LNCAP (cell line): Measurements from ENCODE around the gene TUBB4B.

Experiments
- TF ChIP-seq, protein P1 (sequence below): fragments of 450-650 bp; IDR thresholded peaks from 2 replicates; pipeline ENCODE4 v1.5.1; 2017; ENCODE audit warnings: mild to moderate bottlenecking

TUBB4B gene

GRCh38 chr9:137240841-137241489 lies at the start of gene TUBB4B:
TSS of gene TUBB4B (plus strand) at chr9:137241287. CDS start at chr9:137241361, 74 bp downstream.
- TF ChIP-seq, protein P1, sequence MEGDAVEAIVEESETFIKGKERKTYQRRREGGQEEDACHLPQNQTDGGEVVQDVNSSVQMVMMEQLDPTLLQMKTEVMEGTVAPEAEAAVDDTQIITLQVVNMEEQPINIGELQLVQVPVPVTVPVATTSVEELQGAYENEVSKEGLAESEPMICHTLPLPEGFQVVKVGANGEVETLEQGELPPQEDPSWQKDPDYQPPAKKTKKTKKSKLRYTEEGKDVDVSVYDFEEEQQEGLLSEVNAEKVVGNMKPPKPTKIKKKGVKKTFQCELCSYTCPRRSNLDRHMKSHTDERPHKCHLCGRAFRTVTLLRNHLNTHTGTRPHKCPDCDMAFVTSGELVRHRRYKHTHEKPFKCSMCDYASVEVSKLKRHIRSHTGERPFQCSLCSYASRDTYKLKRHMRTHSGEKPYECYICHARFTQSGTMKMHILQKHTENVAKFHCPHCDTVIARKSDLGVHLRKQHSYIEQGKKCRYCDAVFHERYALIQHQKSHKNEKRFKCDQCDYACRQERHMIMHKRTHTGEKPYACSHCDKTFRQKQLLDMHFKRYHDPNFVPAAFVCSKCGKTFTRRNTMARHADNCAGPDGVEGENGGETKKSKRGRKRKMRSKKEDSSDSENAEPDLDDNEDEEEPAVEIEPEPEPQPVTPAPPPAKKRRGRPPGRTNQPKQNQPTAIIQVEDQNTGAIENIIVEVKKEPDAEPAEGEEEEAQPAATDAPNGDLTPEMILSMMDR, result no peak

DNA sequence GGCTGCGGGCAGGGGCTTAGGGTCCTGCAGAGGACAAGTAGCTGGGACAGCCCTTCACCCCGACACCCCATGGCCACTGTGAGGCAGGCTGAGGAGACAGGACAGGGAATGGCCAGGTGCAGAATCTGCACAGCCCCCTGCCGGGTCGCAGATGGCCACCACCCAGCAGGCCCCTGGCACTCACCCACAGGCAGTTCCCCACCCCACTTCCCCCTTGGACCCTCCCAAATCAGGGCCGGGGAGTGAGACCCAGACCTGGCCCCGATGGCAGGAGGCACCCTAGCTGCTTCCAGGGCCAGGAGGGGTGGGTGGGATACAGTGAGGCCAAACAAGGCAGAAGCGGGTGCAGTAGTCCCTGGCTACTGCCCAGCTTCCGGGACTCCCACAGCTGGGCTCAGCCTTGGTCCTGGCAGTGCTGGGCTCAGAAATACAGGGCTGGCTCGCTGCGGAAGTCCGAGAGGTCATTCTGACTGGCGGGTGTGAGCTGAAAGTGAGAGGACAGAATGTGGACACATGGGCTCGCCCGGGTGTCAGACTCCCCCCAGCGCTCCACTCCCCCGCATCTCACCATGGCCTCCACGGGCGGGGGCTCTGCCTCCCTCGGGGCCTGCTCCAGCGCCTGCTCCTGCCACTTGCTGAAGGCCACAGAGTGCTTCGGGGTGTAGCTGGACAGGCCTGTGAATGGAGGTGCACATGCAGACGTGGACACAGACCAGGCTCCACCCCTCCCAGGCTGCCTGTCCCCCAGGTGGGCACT lies 49.2 kb upstream of the TUBB4B start:
- TF ChIP-seq, protein P1, result no peak

DNA sequence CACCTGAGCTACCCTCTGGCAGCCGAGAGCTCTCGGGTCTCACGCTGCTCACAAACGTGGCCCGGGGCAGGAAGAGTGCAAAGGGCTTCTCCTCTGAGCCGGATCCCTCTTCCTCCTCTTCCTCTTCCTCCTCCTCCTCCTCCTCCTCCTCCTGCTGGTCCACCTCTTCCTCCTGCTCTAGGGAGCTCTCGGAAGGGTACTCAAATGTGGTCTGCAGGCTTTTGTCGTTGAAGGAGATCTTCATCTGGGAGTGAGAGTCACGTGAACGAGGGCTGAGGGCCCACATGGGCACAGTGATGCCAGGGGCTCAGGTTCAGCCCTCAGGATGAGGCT lies 48.7 kb upstream of the TUBB4B start:
- TF ChIP-seq, protein P1, result no peak

DNA sequence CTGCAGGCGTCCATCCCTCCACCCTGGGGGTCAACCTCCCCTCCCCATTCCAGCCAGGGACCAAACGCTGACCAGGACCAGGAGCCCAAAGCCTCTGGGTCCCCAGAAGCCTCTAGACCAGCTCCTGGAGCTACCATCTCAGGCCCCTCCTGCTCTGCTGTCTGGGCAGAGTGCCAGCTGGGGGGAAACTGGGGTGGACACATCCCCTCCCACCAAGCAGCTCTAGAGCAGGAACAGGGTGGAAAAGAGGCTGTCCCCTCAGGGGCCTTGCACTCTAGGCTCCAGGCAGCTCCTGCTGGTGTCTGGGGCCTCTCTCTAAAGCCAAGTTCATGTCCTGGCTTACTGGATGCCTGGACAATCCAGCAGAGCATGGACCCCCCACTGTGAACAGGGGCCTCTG lies 48.2 kb upstream of the TUBB4B start:
- TF ChIP-seq, protein P1, result no peak

DNA sequence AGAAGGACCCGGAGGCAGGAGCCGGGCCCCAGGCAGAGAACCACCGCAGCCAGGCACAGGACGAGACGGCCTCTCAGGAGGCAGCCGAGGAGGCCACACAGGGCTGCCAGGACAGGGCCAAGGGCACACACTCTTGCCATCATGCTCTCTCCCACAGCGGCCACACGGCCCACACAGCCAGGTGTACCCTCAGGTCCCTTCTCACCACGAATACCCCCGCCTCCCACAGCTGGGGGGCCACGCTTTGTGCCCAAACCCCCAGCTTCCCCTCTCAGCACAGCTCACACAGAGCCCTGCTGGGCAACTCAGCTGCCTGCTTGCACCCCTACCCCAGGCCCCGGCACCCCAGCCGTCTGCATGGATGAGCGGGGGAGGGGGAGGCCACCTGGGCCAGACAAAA lies 47.3 kb upstream of the TUBB4B start:
- TF ChIP-seq, protein P1, result no peak

- TF ChIP-seq, protein P1, result no peak
Observed at GRCh38 chr9:137194388-137194787, 46.7 kb upstream of the TUBB4B start.

DNA sequence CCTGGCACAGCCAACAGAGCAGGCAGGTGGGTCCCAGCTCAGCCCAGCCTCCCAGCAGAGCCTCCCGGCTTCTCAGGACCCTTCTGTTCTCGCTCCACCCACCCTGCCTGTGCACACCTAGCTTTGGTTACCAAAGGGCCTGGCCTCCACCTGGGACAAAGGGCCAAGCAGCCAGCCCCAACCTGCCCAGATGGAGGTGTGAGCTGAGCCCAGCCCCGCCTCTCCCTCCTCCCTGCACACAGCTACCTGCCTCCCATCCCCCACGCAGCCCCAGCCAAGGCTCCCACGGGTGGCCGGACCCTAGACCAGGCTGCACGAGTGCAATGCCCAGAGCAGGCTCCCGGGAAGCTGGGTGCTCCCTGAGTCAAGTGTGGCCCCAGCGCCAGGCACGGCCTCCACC lies 46.2 kb upstream of the TUBB4B start:
- TF ChIP-seq, protein P1, result no peak
